ENCODE results near the gene HOGA1.
"Not testable (repeated sequence)": the region's sequence is repeated elsewhere in the genome, so short reads cannot be mapped to it uniquely, and the experiment has no call there.

The HOGA1 gene

DNA sequence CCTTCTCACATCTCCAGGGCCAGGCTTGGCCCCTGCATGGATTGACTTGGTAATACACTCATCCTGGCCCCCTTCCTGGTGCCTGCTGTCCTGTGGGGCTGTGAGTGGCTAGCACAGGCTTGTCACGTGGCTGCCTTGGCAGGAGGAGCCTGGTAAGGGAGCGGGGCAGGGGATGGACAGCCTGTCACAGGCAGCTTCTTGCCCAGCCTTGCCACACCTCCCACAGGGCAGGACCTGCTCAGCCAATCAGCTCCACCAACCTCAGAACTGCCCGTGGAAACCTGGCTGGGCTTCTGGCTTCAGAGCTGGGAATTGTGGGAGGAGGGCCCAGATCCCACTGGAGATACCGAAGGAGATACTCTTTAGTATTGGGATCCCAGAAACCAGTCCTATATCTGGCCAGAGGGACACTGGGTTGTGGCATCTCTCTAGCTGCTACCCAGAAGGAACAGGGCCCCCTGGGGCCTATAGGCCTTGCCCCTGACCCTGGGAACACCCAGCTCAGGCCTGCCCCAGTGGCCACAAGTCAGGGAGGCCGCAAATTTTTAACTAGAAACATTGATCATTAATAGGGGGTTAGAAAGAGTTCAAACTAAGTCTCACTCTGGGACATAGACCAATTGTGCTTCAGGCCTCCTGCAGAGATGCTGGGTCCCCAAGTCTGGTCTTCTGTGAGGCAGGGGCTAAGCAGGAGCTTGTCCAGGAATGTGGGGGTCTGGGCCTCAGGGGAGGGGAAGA is at the start of gene HOGA1:
HOGA1 (plus strand) TSS at position 330 of the 738 bp plus-strand sequence; CDS start at position 645, 315 bp downstream.
- no peak for DNase-seq

DNA sequence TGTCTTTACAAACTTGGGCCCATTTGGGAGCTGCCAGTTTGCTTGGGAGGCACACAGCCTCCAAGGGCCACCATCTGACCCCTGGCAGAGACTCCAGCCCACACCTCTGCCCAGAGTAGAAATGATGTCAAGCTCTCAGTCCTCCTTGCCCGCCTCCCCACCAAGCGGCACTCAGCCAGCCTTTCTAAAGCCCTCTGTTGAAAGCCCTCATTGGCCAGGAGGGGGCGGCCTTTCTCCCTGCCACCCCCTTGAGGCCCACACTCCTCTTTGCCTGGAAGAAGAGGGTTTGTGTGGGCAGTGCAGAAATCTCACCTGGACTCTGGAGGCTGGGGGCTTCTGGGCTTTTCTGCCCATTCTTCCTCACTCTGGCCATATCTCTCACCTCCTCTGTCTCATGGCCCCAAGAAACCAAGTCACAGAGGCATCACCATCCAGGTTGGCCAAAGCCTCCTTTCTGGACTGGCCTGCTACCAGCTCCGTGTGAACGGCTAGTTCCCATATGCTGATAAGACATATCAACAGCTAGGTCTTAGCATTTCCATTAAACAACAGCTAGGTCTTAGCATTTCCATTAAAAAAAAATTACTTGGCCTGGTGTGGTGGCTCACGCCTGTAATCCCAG is 49.3 kb upstream of the HOGA1 start:
- peak; percentile 52 to 66 for DNase-seq

DNA sequence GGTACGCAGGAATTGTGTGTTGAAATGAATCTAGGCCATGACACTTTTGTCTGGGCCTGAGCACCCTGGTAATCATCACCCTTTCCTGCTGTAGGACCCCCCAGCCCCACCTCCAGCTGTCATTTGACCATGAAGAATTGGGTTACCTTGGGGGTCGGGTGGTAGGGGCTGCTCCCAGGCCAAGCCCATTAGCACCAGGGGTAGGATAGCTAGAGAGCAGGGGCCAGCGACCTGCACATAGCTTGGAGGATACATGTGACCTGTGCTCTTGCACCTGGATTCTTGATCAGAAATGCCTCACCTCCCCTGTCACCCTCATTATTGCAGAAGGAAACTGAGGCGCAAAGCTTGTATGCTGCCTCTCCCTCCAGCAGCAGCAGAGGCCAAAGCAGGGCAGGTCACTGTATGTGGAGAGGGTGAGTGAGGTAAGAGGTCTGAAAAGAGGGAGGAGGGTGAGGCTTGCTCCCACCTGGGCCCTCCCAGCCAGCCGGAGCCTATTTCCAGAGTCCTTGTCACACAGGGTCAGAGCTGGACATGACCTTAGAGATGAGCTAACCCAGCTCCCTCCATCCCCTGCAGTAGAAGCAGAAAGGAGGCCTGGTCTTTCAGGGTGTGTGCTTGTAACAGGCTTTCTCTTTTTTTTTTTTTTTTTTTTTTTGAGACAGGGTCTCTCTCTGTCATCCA is 46.9 kb upstream of the HOGA1 start:
- DNase-seq: no peak

DNA sequence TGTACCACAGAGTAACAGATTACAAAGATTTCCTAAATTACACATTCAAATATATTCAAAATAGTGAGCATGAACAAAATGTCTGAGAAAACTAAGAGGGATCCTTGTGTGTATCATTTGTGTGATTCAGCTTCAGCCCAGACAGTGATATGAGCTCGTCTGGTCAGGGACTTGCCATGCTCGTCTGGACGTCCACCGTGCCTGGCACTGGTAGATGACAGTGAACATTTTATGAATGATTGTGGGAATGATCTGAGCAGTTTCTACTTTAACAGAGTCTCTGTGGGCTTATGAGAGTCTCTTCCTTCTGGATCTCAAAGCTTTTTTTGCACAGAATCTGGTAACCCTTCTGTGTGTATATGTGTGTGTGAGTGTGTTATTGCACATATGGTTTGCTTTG is 45.8 kb upstream of the HOGA1 start:
- DNase-seq: no peak

- DNase-seq: no peak
These were observed 45.4 kb upstream of the HOGA1 start for GRCh38 chr10:97538839-97539238.

DNA sequence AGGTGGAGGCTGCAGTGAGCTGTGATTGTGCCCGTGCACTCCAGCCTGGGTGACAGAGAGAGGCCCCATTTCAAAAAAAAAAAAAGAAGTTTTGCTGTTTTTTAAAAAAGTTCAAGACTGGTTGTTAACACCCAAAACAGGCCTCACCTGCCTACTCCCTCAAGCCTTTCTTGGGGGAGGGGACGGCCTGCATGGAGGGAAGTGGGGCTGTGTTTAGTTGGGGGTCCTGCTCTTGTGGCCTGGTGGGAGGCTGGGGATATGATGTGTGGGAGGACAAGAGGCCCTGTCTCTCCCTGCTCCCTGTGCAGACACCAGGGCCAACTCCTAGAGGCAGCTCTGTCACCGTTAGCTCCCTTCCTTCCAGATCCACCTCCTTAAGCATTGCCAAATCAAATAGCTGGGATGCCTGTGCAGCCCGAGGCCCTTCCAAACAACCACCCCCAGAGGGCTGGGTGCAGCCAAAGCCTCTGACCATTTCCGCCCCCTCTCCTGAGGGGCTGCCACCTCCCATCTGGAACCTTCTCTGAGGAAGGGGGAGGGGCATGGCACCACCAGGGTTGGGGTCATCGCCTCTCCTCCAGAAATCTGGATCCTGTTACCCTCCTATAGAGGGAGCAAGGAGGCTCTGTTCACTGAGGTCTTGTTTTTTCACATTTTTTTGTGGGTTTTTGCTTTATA is 44.5 kb upstream of the HOGA1 start:
- no peak for DNase-seq

DNA sequence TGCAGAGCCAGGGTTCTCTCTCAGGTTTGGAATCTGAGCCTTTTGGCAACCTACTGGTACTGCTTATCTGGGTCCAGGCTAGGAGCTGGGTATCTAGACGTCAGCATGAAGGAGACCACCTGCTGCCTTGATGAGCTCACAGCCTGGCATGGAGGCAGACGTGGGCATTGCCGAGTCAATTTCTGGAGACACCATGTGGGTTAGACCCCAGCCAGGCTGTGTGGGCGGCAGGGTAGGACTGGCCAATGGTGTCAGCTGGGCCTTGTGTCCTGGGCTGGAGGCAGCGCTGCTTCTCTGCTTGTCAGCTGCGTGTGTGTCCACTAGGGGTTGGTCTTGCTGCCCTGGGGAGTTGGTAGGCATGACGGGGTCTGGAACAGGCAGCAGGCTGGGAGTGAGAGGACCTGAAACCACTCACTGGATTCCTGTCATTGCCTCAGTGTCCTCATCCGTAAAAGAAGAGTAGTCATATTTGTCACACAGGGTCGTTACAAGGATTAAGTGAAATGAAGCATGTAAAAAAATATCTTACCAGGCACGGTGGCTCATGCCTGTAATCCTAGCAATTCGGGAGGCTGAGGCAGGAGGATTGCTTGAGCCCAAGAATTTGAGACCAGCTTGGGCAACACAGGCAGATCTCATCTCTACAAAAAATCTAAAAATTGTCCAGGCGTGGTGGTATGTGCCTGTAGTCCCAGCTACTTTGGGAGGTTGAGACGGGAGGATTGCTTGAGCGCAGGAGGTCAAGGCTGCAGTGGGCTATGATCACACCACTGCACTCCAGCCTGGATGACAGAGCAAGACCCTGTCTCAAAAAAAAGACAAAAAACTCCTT is 43.3 kb upstream of the HOGA1 start:
- DNase-seq: no peak

DNA sequence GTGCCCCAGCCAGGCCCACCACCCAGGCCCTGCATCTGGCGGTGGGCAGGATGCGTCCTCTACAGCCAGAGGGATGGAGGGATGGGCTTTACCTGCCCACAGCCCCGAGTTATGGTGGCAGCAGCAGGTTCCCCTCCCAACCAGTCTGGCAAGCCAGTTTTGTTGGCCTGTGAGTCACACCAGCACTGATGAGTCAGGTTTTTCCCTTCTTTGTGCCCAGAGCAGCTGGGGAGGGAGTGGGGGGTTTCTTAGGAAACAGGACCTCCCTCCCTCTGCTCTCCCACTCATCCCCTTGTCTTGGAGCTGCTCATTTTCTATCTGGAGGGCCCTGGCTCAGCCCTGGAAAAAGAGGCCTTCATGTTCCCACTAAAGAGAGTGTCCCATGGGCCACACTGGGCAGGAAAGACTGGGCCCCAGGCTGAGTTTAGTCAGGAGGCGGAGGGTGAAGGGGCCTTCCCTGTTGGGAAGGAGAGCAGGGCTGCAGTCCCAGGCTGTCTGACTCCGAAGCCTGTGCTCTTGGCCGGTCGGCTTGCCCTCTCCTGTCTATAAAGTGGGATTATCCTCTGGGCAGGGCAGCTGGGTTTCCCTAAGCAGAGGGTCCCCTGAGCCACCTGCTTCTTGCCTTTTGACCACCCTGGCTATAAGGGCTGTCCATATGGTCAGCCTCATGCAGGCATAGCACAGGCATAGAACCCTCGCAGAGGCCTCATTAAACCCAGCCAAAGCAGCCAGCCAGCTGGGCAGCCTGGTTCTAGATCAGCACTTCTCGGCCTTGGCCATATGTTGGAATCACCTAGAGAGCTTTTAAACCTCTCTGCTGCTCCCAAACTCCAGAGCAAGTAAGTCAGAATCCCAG is 41.8 kb upstream of the HOGA1 start:
- peak; percentile 59 to 70 for DNase-seq

DNA sequence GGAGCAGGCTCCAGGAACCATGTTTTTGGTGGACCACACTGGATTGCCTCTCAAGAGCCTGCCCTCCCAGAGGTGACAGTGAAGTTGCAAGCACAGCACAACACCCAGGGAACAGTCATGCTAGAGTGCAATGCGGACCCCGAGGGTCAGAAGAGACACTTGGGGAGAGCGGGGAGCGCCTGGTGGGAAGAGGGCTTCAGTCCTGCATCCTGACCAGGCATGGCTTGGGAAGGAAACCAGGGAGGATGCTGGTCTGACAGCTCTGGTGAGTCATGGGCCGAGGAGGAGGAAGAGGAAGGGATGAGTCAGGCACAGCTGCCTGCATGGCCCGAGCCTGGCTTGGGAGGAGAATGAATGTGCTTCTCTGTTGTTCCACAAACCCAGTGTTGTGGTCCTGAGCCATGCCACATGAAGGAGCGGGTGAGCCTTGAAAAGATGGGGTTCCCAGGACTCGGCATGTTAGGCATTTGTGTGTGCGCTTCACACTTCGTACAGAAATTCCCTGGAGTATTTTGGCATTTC is 41.1 kb upstream of the HOGA1 start:
- DNase-seq: peak; percentile 77 to 79

DNA sequence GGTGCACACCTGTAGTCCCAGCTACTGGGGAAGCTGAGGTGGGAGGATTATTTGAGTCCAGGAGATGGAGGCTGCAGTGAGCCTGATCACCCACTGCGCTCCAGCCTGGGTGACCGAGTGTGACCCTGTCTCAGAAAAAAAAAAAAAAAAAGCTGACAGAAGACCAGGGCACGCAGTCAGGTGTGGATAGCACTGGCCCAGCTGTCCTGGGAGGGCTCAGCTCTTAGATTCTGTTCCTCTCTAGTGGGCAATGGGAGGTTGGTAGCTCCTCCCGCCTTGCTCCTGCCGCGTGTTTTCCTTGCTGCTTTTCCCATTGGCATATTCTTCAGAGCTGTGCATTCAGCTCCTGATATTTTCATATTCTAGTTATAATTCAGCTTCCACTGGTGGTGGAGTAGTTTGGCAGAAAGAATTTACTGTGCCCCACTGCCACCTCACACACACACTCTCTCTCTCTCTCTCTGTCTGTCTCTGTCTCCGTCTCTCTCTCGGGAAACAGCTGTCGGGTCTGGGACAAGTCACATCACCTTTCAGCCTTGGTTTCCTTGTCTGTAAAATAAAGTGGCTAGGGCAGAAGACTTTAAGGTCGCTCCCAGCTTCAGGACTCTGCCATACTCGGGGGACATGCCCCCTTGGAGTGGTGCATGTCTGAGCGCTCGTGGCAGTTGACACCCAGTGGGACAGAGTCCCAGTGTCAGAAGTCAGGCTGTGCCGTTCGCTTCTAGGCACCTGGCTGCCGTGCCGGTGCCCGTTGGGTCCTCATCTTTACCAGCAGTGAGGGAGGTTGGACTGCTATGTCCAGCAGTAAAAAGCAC is 37.5 kb upstream of the HOGA1 start:
- DNase-seq: no peak

DNA sequence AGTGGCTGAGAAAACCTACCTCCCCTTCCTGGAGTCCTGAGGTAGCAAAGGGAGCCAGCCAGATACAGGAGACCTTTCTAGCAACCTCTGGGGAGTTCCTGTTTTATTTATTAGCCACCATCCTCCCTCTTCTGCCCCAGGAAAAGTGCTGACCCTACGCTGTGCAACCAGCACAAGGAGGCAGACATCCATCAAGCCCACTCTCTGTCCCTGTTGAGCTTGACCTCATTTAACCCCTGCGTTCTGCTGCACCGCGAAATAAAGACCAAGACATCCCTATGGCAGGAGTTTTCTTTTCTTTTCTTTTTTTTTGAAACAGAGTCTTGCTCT is 37.0 kb upstream of the HOGA1 start:
- no peak for DNase-seq

GRCh38 chr10:97547962-97548361 is 36.2 kb upstream of the HOGA1 start:
- DNase-seq: no peak

- DNase-seq: no peak
These were observed 35.2 kb upstream of the HOGA1 start for GRCh38 chr10:97548828-97549455.

- no peak for DNase-seq
These were observed 34.4 kb upstream of the HOGA1 start for GRCh38 chr10:97549587-97550322.

- DNase-seq: no peak
These were observed 33.6 kb upstream of the HOGA1 start for GRCh38 chr10:97550336-97551149.

DNA sequence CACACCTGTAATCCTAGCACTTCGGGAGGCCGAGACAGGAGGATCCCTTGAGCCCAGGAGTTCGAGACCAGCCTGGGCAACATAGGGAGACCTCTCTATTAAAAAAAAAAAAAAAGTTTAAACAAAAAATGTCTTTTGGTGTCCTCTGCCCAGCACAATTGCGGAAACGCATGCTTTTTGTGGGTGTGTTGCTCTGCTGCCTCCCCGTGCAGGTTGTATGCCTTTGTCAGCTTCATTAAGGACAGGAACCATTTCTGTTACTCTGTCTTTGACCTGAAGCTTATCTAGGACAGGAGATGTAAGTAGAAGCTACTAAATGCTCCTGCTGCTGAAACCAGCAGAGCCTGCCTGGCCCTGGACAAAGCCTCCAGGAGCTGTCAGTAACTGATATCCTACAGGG is 32.9 kb upstream of the HOGA1 start:
- no peak for DNase-seq

- DNase-seq: peak; percentile 75 to 77
These were observed 30.6 kb upstream of the HOGA1 start for GRCh38 chr10:97553575-97554031.

GRCh38 chr10:97554336-97554735 is 29.9 kb upstream of the HOGA1 start:
- DNase-seq: not testable (repeated sequence)
